Measurements from ENCODE around the gene TTLL8.

GRCh38 chr22:50048061-50048765 is 9.9 kb downstream of the TTLL8 start:
- TF ChIP-seq, protein P1, sequence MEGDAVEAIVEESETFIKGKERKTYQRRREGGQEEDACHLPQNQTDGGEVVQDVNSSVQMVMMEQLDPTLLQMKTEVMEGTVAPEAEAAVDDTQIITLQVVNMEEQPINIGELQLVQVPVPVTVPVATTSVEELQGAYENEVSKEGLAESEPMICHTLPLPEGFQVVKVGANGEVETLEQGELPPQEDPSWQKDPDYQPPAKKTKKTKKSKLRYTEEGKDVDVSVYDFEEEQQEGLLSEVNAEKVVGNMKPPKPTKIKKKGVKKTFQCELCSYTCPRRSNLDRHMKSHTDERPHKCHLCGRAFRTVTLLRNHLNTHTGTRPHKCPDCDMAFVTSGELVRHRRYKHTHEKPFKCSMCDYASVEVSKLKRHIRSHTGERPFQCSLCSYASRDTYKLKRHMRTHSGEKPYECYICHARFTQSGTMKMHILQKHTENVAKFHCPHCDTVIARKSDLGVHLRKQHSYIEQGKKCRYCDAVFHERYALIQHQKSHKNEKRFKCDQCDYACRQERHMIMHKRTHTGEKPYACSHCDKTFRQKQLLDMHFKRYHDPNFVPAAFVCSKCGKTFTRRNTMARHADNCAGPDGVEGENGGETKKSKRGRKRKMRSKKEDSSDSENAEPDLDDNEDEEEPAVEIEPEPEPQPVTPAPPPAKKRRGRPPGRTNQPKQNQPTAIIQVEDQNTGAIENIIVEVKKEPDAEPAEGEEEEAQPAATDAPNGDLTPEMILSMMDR (IDR thresholded peaks at IDR 0.05; ENCODE audit: low read depth, low read length), result no peak
- no peak for TF ChIP-seq POLR2A (IDR thresholded peaks at IDR 0.05; ENCODE audit: extremely low read depth, insufficient read length)
- TF ChIP-seq MYC (IDR thresholded peaks at IDR 0.05; ENCODE audit: low read depth, low read length), result no peak
- TF ChIP-seq MAX (IDR thresholded peaks at IDR 0.05; ENCODE audit: low read depth, low read length), result no peak
